Lower lobe of right lung (tissue), 2 donors: Measurements from ENCODE around the gene PNPLA2. TPM values are rescaled to one million over a fixed set of nuclear protein-coding genes. Genes with fewer than 3 reads are reported as not detected.

ENCODE experiments used
- ATAC-seq, 2 donors: fragments of 200-7000 bp; cut with Tn5 transposase; one replicate each; pipeline ENCODE4 v1.9.1; 2020 to 2022; ENCODE audit warnings: mild to moderate bottlenecking in 2 of 2, moderate library complexity in 2 of 2
- DNase-seq: peaks from one replicate; pipeline ENCODE4 v3.0.0-alpha.2; 2020
- H3K27ac ChIP-seq: fragments of 200-600 bp; one replicate; pipeline ENCODE4 v1.8.0; 2022
- H3K27me3 ChIP-seq: fragments of 200-600 bp; one replicate; pipeline ENCODE4 v1.8.0; 2022; ENCODE audit warnings: low read depth
- H3K36me3 ChIP-seq: fragments of 200-600 bp; one replicate; pipeline ENCODE4 v1.8.0; 2022; ENCODE audit warnings: mild to moderate bottlenecking
- H3K4me1 ChIP-seq: fragments of 200-600 bp; one replicate; pipeline ENCODE4 v1.8.0; 2022
- H3K4me3 ChIP-seq: fragments of 200-600 bp; one replicate; pipeline ENCODE4 v1.8.0; 2022; ENCODE audit warnings: mild to moderate bottlenecking
- H3K9me3 ChIP-seq: fragments of 200-600 bp; one replicate; pipeline ENCODE4 v1.8.0; 2022
- CTCF ChIP-seq: fragments of 200-600 bp; IDR thresholded peaks from one replicate; pipeline ENCODE4 v1.8.0; 2022; ENCODE audit warnings: antibody characterized with exemption, mild to moderate bottlenecking
- intact Hi-C: fragments of 100-400 bp; cut with DNase I; formaldehyde crosslinking; loops from one replicate; pipeline ENCODE4 v1.11.0; 2022
- total RNA-seq: library from RNA; stranded (reverse); fragmentation: NEBNext Ultra II Directional; extraction: Animal tissue kit (Norgen Biotek cat#: 25700); gene quantifications from one replicate; pipeline ENCODE4 v1.2.1, GENCODE V29; 2021
- donor health status: DM: no; HTN: yes; CAD: no; lungs with severe emphysema.

Gene PNPLA2
- total RNA-seq, 1 donor from 2014 or later: 137 TPM

GRCh38 chr11:844693-845644 is 26.3 kb downstream of the PNPLA2 start:
- Histone ChIP-seq H3K36me3 (peaks cover 10% of the 10 kb centered on the region), H3K4me3 (peak overlapping the region; percentile 99), H3K27me3 (no peaks in the 10 kb centered on the region), H3K9me3 (no peaks in the 10 kb centered on the region), H3K27ac (peak overlapping the region; percentile 94), H3K4me1 (peaks cover 73% of the 10 kb centered on the region)
- TF ChIP-seq CTCF: peak; percentile 15
- DNase-seq (peak; percentile 91), ATAC-seq (peak; percentile 67 to 76)
- intact Hi-C loops: no loop called here

DNA sequence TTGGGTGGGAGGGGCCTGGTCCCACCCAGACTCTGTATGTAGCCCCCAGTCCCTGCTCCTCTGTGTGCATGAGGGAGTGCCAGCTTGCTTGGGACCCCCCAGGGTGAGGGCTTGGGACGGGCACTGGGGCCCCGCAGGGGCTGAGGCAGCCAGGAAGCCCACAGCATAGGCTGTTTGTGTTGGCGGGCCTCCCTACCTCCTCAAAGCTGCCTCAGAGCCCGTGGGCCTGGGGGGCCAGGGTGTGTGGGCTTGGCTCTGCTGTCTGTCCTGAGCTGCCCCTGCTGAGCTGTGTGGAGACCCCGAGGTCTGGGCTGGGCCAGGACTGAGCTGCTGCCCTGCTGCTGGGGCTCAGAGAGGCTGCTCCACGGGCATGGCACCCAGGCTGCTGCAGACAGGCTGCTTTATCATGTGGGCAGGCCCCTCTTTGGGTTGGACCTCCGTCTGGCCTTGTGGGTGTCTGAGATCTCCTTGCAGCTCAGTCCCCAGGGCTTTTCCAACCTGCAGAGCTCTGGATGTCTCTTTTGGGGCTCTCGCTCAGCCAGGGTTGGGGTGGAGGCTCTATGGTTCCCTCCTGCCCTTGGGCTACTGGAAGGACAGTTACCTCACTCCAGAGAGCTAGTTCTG is 27.3 kb downstream of the PNPLA2 start:
- peak overlapping the region; percentile 94 for H3K27ac ChIP-seq
- no peaks in the 10 kb centered on the region for H3K9me3 ChIP-seq
- H3K4me1 ChIP-seq: peaks cover 71% of the 10 kb centered on the region
- ATAC-seq: no peak
- no peaks in the 10 kb centered on the region for H3K27me3 ChIP-seq
- peaks cover 7% of the 10 kb centered on the region for H3K36me3 ChIP-seq
- intact Hi-C loops: no loop called here
- TF ChIP-seq CTCF: no peak
- peak overlapping the region; percentile 99 for H3K4me3 ChIP-seq
- no peak for DNase-seq

DNA sequence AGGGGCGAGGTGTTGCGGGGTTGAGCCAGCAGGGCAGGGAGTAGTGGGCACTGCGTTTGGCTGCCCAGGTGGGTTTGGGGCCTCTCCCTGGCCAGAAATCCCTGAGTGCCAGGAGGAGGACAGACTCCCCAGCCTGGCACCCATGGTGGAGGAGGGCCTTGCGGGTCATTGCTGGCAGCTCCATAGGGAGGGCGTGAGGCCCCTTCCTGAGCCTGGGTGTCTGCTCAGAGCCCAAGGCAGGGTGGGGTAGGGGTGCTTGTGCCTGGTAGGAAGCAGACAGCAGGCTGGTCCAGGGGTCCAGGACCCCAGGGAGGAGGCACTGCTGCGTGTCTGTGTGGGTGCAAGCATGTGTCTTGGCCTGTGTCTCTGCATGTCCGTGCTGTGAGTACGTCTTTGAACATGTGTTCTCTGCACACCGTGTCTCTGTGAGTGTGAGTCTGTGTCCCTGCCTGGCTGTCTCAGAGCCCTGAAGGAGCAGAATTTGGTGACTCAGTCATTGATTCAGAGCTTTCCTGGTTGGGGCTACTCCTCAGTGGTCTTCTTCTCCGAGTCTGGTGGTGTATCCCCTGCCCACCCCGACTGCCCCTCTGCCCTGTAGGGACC is 27.9 kb downstream of the PNPLA2 start:
- Histone ChIP-seq H3K36me3 (peaks cover 7% of the 10 kb centered on the region), H3K9me3 (no peaks in the 10 kb centered on the region), H3K4me1 (peaks cover 65% of the 10 kb centered on the region), H3K27me3 (no peaks in the 10 kb centered on the region), H3K4me3 (no peak overlapping the region), H3K27ac (no peak overlapping the region)
- DNase-seq (no peak), ATAC-seq (no peak)
- no peak for TF ChIP-seq CTCF
- intact Hi-C loops: no loop called here

DNA sequence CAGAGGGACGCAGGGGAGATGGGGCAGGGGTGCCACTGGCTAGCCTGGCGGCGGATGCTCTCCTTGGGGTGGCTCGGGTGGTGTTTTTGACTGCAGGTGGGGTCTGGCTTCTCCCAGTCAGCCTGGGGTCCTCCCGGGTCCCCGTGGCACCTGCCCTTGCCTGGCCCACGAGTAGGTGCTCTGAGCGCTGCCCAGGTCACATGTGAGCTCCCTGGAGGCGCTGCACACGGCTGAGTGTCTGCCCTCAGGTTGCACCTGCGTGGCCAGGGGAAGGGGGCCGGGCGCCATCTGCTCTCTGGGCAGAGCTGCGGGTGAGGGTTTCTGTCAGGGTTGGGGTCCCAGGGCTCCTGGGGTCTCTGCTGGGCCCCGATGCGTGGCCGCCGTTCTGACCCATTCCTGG is 29.2 kb downstream of the PNPLA2 start:
- Histone ChIP-seq H3K36me3 (peaks cover 11% of the 10 kb centered on the region), H3K4me1 (peaks cover 61% of the 10 kb centered on the region)
- intact Hi-C loops: no loop called here

More for the DNA sequence above, 29.2 kb downstream of the PNPLA2 start:
- H3K27me3 ChIP-seq: no peaks in the 10 kb centered on the region
- no peak for ATAC-seq
- no peak for TF ChIP-seq CTCF
- DNase-seq: no peak
- no peak overlapping the region for H3K27ac ChIP-seq
- no peak overlapping the region for H3K4me3 ChIP-seq
- no peaks in the 10 kb centered on the region for H3K9me3 ChIP-seq
